NCI-H345 treated with DMSO at 0.1 percent for 48 hours (cell line): Measurements from ENCODE around the gene ZP1.
A peak's percentile ranks its signal among the peaks of the same experiment; 100 is the strongest.

Source experiments
- DNase-seq: peaks from one replicate; lab custom pipeline; 2025; ENCODE audit not compliant: unreplicated experiment; lab: John Stamatoyannopoulos, UW

Gene ZP1

GRCh38 chr11:60874421-60875365 is 7.4 kb downstream of the ZP1 start:
- no peak for DNase-seq

- DNase-seq: no peak
These were observed 8.2 kb downstream of the ZP1 start for GRCh38 chr11:60875366-60876167.

- DNase-seq: no peak
These were observed 8.8 kb downstream of the ZP1 start for GRCh38 chr11:60876168-60876485.

GRCh38 chr11:60878245-60879101 is 11.1 kb downstream of the ZP1 start:
- DNase-seq: no peak

GRCh38 chr11:60879104-60879503 is 11.8 kb downstream of the ZP1 start:
- no peak for DNase-seq

GRCh38 chr11:60879971-60880588 is 12.7 kb downstream of the ZP1 start:
- no peak for DNase-seq

GRCh38 chr11:60880643-60881282 is 13.4 kb downstream of the ZP1 start:
- peak; percentile 8 for DNase-seq

- DNase-seq: peak; percentile 3
These were observed 20.2 kb downstream of the ZP1 start for GRCh38 chr11:60887556-60887955.

GRCh38 chr11:60889869-60890311 is 22.5 kb downstream of the ZP1 start:
- DNase-seq: no peak

GRCh38 chr11:60890696-60891095 is 23.4 kb downstream of the ZP1 start:
- DNase-seq: no peak

- DNase-seq: no peak
These were observed 23.9 kb downstream of the ZP1 start for GRCh38 chr11:60891103-60891741.

GRCh38 chr11:60895687-60896086 is 28.3 kb downstream of the ZP1 start:
- no peak for DNase-seq

- DNase-seq: no peak
These were observed 30.2 kb downstream of the ZP1 start for GRCh38 chr11:60897496-60897895.

GRCh38 chr11:60899046-60899936 is 31.9 kb downstream of the ZP1 start:
- no peak for DNase-seq

- DNase-seq: no peak
These were observed 32.6 kb downstream of the ZP1 start for GRCh38 chr11:60899977-60900376.

- no peak for DNase-seq
These were observed 33.5 kb downstream of the ZP1 start for GRCh38 chr11:60900673-60901404.

- DNase-seq: no peak
These were observed 35.3 kb downstream of the ZP1 start for GRCh38 chr11:60902625-60903024.

- no peak for DNase-seq
These were observed 37.7 kb downstream of the ZP1 start for GRCh38 chr11:60905047-60905446.
